C4-2B (cell line): Measurements from ENCODE around the gene ZNF165.
"Not testable (repeated sequence)": the region's sequence is repeated elsewhere in the genome, so short reads cannot be mapped to it uniquely, and the experiment has no call there.

Source experiments
- ZFX ChIP-seq: fragments of 450-650 bp; IDR thresholded peaks from 2 replicates; pipeline ENCODE4 v1.6.1; 2017
- TF ChIP-seq, protein P1 (sequence below): fragments of 450-650 bp; conservative IDR thresholded peaks from 2 replicates; pipeline ENCODE4 v1.5.1; 2017; ENCODE audit warnings: mild to moderate bottlenecking

GRCh38 chr6:28102699-28103098 lies 22.3 kb downstream of the ZNF165 start:
- TF ChIP-seq, protein P1, sequence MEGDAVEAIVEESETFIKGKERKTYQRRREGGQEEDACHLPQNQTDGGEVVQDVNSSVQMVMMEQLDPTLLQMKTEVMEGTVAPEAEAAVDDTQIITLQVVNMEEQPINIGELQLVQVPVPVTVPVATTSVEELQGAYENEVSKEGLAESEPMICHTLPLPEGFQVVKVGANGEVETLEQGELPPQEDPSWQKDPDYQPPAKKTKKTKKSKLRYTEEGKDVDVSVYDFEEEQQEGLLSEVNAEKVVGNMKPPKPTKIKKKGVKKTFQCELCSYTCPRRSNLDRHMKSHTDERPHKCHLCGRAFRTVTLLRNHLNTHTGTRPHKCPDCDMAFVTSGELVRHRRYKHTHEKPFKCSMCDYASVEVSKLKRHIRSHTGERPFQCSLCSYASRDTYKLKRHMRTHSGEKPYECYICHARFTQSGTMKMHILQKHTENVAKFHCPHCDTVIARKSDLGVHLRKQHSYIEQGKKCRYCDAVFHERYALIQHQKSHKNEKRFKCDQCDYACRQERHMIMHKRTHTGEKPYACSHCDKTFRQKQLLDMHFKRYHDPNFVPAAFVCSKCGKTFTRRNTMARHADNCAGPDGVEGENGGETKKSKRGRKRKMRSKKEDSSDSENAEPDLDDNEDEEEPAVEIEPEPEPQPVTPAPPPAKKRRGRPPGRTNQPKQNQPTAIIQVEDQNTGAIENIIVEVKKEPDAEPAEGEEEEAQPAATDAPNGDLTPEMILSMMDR: not testable (repeated sequence)
- not testable (repeated sequence) for TF ChIP-seq ZFX
